DOHH2 (cell line): ENCODE measurements around the gene DNASE1L1.

Experiments
- H3F3A ChIP-seq: fragments of 200-600 bp; sonication (generic), shearing (Covaris generic); 2 replicates; pipeline ENCODE4 v1.6.0; 2016; ENCODE audit warnings: antibody characterized with exemption, mild to moderate bottlenecking; ENCODE audit not compliant: control insufficient read depth, insufficient read depth
- H3K27ac ChIP-seq: fragments of 200-600 bp; sonication (generic); 2 replicates; pipeline ENCODE4 v1.5.1; 2014; ENCODE audit warnings: low read depth, mild to moderate bottlenecking, low read length, moderate library complexity
- H3K27me3 ChIP-seq: fragments of 200-600 bp; sonication (generic); 2 replicates; pipeline ENCODE4 v1.6.1; 2014; ENCODE audit warnings: mild to moderate bottlenecking, low read length, mixed read lengths; ENCODE audit not compliant: control insufficient read depth
- H3K36me3 ChIP-seq: fragments of 200-600 bp; sonication (generic); 2 replicates; pipeline ENCODE4 v1.6.1; 2014; ENCODE audit warnings: mild to moderate bottlenecking, low read length, moderate library complexity, mixed read lengths; ENCODE audit not compliant: control insufficient read depth
- H3K4me1 ChIP-seq: fragments of 200-600 bp; sonication (generic); 2 replicates; pipeline ENCODE4 v1.6.1; 2014; ENCODE audit warnings: mild to moderate bottlenecking, low read length, mixed read lengths; ENCODE audit not compliant: control insufficient read depth
- H3K4me2 ChIP-seq: fragments of 200-600 bp; sonication (generic); 2 replicates; pipeline ENCODE4 v1.6.0; 2014; ENCODE audit warnings: mild to moderate bottlenecking, low read length, moderate library complexity
- H3K4me3 ChIP-seq: fragments of 200-600 bp; sonication (generic); 2 replicates; pipeline ENCODE4 v1.5.1; 2014; ENCODE audit warnings: mild to moderate bottlenecking, low read length, mixed read lengths
- H3K79me2 ChIP-seq: fragments of 200-600 bp; sonication (generic); 2 replicates; pipeline ENCODE4 v1.6.1; 2014; ENCODE audit warnings: mild to moderate bottlenecking, low read length, mixed read lengths; ENCODE audit not compliant: control insufficient read depth
- H3K9me2 ChIP-seq: fragments of 200-600 bp; sonication (generic); replicated peaks from 2 replicates; pipeline ENCODE4 v1.6.1; 2014; ENCODE audit warnings: mild to moderate bottlenecking, low read length, mixed read lengths; ENCODE audit not compliant: control insufficient read depth
- H3K9me3 ChIP-seq: fragments of 200-600 bp; sonication (generic); 2 replicates; pipeline ENCODE4 v1.6.1; 2014; ENCODE audit warnings: antibody characterized with exemption, low read length, mixed read lengths; ENCODE audit not compliant: control insufficient read depth, insufficient read depth
- H4K20me1 ChIP-seq: fragments of 200-600 bp; sonication (generic); 2 replicates; pipeline ENCODE4 v1.6.0; 2014; ENCODE audit warnings: low read depth, mild to moderate bottlenecking, antibody characterized with exemption, low read length, moderate library complexity; ENCODE audit not compliant: control insufficient read depth, insufficient read depth
- CTCF ChIP-seq: fragments of 200-600 bp; sonication (generic); IDR thresholded peaks from one replicate; pipeline ENCODE4 v1.5.1; 2014; ENCODE audit warnings: antibody characterized with exemption, mild to moderate bottlenecking, low read depth, low read length; ENCODE audit not compliant: poor library complexity, severe bottlenecking
- EZH2phosphoT487 ChIP-seq: fragments of 200-600 bp; sonication (generic); IDR thresholded peaks from 2 replicates; pipeline ENCODE4 v1.6.1; 2017; ENCODE audit warnings: borderline replicate concordance, mild to moderate bottlenecking, antibody characterized with exemption, low read length, moderate library complexity, mixed read lengths

Gene DNASE1L1

DNA sequence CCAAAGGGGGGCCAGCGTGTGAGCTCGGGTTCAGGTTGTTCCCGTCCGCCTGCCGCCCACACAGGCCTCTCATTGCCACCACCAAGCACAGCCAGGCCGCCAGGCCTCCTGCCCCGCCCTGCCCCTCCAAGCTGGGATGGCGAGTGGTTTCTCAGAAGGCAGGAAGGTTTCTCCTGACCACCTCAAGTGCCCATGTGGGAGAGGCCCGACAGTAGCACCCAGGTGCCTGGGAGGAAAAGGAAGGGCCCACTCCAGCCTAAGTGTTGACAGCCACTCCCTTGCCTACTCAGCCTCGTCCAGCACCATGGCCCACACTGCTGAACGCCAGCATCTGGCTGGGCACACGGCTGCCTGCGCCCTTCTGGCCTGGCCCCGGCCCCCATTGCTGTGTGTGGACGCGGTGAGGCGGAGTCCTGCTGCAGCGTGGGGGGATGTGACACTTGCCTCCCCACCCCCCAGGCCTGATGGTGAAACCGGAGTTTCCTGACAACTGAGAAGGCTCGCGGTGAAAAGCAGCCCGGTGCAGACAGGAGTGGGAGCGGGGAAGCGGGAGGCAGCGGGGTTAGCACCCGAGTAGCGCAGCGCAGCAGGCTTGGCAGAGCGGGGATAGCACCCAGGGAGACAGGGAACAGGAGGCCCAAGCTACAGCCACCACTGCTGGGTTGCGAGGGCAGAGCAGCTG lies 53.8 kb downstream of the DNASE1L1 start:
- Histone ChIP-seq H3K79me2 (no peaks in the 10 kb centered on the region), H3K4me3 (no peak overlapping the region), H3K36me3 (peaks cover 11% of the 10 kb centered on the region; the same call in 1 of the 2 replicates)

GRCh38 chrX:154354516-154354915 lies 54.5 kb downstream of the DNASE1L1 start:
- Histone ChIP-seq H3K4me1 (no peaks in the 10 kb centered on the region), H3K9me3 (no peaks in the 10 kb centered on the region), H3K79me2 (no peaks in the 10 kb centered on the region), H3K4me2 (no peak overlapping the region), H4K20me1 (no peaks in the 10 kb centered on the region), H3K9me2 (no peaks in the 10 kb centered on the region), H3K27me3 (no peaks in the 10 kb centered on the region), H3K36me3 (peaks cover 11% of the 10 kb centered on the region; the same call in 1 of the 2 replicates), H3K27ac (no peak overlapping the region), H3K4me3 (no peak overlapping the region), H3F3A (no peaks in the 10 kb centered on the region)
- no peak for TF ChIP-seq CTCF
- TF ChIP-seq EZH2phosphoT487: no peak

More for the DNA sequence above, 53.8 kb downstream of the DNASE1L1 start:
- no peaks in the 10 kb centered on the region for H3K9me2 ChIP-seq
- no peaks in the 10 kb centered on the region for H4K20me1 ChIP-seq
- no peak overlapping the region for H3K4me2 ChIP-seq
- H3K4me1 ChIP-seq: no peaks in the 10 kb centered on the region
- H3F3A ChIP-seq: no peaks in the 10 kb centered on the region
- H3K27ac ChIP-seq: no peak overlapping the region
- TF ChIP-seq CTCF (no peak), EZH2phosphoT487 (no peak)
- H3K27me3 ChIP-seq: no peaks in the 10 kb centered on the region
- H3K9me3 ChIP-seq: no peaks in the 10 kb centered on the region

DNA sequence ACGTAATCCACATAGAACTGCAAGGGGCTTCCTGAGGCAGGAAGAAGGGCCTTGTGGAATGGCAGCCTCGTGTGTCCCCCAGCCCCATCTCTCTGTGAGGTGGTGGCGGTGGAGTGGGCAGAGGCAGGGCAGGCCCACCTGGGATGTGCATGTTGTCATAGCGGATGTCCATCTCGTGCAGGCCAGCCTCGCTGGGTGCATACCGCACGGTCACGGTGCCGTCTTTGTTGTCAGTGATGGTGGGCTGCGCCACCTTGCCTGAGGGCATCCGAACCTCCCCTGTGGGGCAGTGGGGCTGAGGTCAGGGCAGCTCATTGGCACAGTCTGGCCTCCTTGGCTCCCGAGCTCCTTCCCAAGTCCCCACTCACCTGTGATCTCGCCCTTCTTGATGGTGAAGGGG lies 55.0 kb downstream of the DNASE1L1 start:
- Histone ChIP-seq H3K79me2 (no peaks in the 10 kb centered on the region), H3K9me3 (no peaks in the 10 kb centered on the region), H3K9me2 (no peaks in the 10 kb centered on the region), H3K36me3 (peaks cover 10% of the 10 kb centered on the region; the same call in 1 of the 2 replicates), H3K4me2 (no peak overlapping the region), H3F3A (no peaks in the 10 kb centered on the region), H3K4me1 (no peaks in the 10 kb centered on the region), H3K27ac (no peak overlapping the region), H3K4me3 (no peak overlapping the region), H3K27me3 (no peaks in the 10 kb centered on the region), H4K20me1 (no peaks in the 10 kb centered on the region)
- no peak for TF ChIP-seq EZH2phosphoT487
- no peak for TF ChIP-seq CTCF
